DND-41 (cell line): ENCODE results near the gene FAM78A.

Experiments used
- EZH2 ChIP-seq: IDR thresholded peaks from 3 replicates; pipeline ENCODE4 v1.6.1; 2012; ENCODE audit warnings: borderline replicate concordance, low read depth, mild to moderate bottlenecking, moderate library complexity, low read length, inconsistent platforms; ENCODE audit not compliant: severe bottlenecking
- TF ChIP-seq, protein P1 (sequence below): IDR thresholded peaks from 2 replicates; pipeline ENCODE4 v1.5.1; 2012; ENCODE audit warnings: borderline replicate concordance, low read length, moderate library complexity, mild to moderate bottlenecking; ENCODE audit not compliant: poor library complexity, severe bottlenecking; ENCODE audit errors: extremely low read depth

DNA sequence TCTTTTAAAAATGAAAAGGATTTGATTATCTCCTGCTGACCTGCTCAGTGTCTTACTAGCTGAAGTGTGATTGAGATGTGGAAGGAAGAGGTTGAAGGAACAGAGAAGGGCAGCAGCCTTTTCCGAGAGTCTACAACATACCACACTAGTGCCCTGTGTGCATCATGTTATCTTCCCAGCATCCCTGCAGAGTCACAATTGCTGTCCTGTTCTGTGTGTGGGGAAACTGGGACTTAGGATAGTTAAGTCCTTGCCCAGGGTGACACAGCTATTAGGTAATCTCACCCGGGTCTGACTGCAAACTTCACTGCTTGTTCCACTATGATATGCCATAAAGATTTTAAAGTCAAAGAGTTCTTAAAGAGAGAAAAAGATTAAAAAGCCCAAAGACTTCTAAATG is 55.8 kb downstream of the FAM78A start:
- TF ChIP-seq, protein P1, sequence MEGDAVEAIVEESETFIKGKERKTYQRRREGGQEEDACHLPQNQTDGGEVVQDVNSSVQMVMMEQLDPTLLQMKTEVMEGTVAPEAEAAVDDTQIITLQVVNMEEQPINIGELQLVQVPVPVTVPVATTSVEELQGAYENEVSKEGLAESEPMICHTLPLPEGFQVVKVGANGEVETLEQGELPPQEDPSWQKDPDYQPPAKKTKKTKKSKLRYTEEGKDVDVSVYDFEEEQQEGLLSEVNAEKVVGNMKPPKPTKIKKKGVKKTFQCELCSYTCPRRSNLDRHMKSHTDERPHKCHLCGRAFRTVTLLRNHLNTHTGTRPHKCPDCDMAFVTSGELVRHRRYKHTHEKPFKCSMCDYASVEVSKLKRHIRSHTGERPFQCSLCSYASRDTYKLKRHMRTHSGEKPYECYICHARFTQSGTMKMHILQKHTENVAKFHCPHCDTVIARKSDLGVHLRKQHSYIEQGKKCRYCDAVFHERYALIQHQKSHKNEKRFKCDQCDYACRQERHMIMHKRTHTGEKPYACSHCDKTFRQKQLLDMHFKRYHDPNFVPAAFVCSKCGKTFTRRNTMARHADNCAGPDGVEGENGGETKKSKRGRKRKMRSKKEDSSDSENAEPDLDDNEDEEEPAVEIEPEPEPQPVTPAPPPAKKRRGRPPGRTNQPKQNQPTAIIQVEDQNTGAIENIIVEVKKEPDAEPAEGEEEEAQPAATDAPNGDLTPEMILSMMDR, result no peak
- TF ChIP-seq EZH2, result no peak
